IMR-90 (cell line): Measurements from ENCODE around the gene PATJ. TPM values are rescaled to one million over a fixed set of nuclear protein-coding genes. Genes with fewer than 3 reads are reported as not detected.

Experiments used
- ATAC-seq: fragments of 200-7000 bp; cut with Tn5 transposase; 2 replicates; pipeline ENCODE4 v1.9.1; 2020; ENCODE audit warnings: low read depth, mild to moderate bottlenecking, moderate library complexity
- BruUV-seq: library from RNA; stranded (reverse); fragments of 400-500 nt; replicated peaks from 2 replicates; lab custom pipeline; 2021; lab: Mats Ljungman, UMichigan
- CTCF ChIA-PET: fragments of 300-600 bp; formaldehyde crosslinking; extraction: SDS; loops from one replicate; lab custom pipeline; 2021; ENCODE audit warnings: antibody characterized with exemption; lab: Yijun Ruan, JAX
- POLR2A ChIA-PET: fragments of 300-600 bp; sonication (Branson Sonifier 250); formaldehyde crosslinking; loops from one replicate; lab custom pipeline; 2022; ENCODE audit warnings: antibody characterized with exemption; ENCODE audit not compliant: unreplicated experiment; lab: Charles Lee
- DNase-seq: peaks from one replicate; pipeline ENCODE4 v3.0.0; 2013
- H2AFZ ChIP-seq: replicated peaks from 2 replicates; pipeline ENCODE3; 2013; ENCODE audit warnings: low read length, mild to moderate bottlenecking; ENCODE audit not compliant: poor library complexity
- H2AK5ac ChIP-seq: 2 replicates; pipeline ENCODE4 v1.6.1; 2013; ENCODE audit warnings: low read depth, low read length, inconsistent platforms
- H2AK9ac ChIP-seq: replicated peaks from 2 replicates; pipeline ENCODE3; 2013; ENCODE audit warnings: mild to moderate bottlenecking, low read depth, low read length, moderate library complexity; ENCODE audit not compliant: poor library complexity
- H2BK120ac ChIP-seq: 2 replicates; pipeline ENCODE4 v1.6.1; 2013; ENCODE audit warnings: low read depth, low read length, inconsistent platforms
- H2BK15ac ChIP-seq: 3 replicates; pipeline ENCODE4 v1.6.1; 2013; ENCODE audit warnings: low read depth, low read length, inconsistent platforms
- H2BK20ac ChIP-seq: 2 replicates; pipeline ENCODE4 v1.6.1; 2013; ENCODE audit warnings: low read depth, mild to moderate bottlenecking, inconsistent platforms, low read length, moderate library complexity
- H2BK5ac ChIP-seq: 2 replicates; pipeline ENCODE4 v1.6.1; 2013; ENCODE audit warnings: mild to moderate bottlenecking, low read depth, low read length, inconsistent platforms; ENCODE audit not compliant: poor library complexity, severe bottlenecking
- H3K14ac ChIP-seq: replicated peaks from 2 replicates; pipeline ENCODE4 v1.6.1; 2013; ENCODE audit warnings: low read depth, low read length, inconsistent platforms
- H3K18ac ChIP-seq: 2 replicates; pipeline ENCODE4 v1.6.1; 2013; ENCODE audit warnings: low read depth, low read length, control low read depth
- H3K23ac ChIP-seq: 2 replicates; pipeline ENCODE4 v1.6.1; 2013; ENCODE audit warnings: low read depth, low read length, inconsistent platforms
- H3K27ac ChIP-seq: 2 replicates; pipeline ENCODE4 v1.5.1; 2013; ENCODE audit warnings: mild to moderate bottlenecking, control low read depth, low read length; ENCODE audit not compliant: insufficient read depth
- H3K27me3 ChIP-seq: 2 replicates; pipeline ENCODE4 v1.6.1; 2013; ENCODE audit warnings: low read length; ENCODE audit not compliant: control insufficient read depth, insufficient read depth
- H3K36me3 ChIP-seq: 2 replicates; pipeline ENCODE4 v1.6.1; 2013; ENCODE audit warnings: low read length, mixed read lengths; ENCODE audit not compliant: control insufficient read depth, insufficient read depth
- H3K4ac ChIP-seq: 2 replicates; pipeline ENCODE4 v1.6.1; 2013; ENCODE audit warnings: low read depth, low read length, inconsistent platforms
- H3K4me1 ChIP-seq: 2 replicates; pipeline ENCODE4 v1.6.1; 2013; ENCODE audit warnings: low read length, mixed read lengths; ENCODE audit not compliant: control insufficient read depth, insufficient read depth
- H3K4me2 ChIP-seq: 2 replicates; pipeline ENCODE4 v1.6.1; 2013; ENCODE audit warnings: low read depth, mild to moderate bottlenecking, control low read depth, low read length, moderate library complexity
- H3K4me3 ChIP-seq: 2 replicates; pipeline ENCODE4 v1.5.1; 2013; ENCODE audit warnings: low read depth, mild to moderate bottlenecking, control low read depth, low read length, moderate library complexity; ENCODE audit not compliant: insufficient read depth
- H3K56ac ChIP-seq: 2 replicates; pipeline ENCODE4 v1.6.1; 2013; ENCODE audit warnings: low read length, inconsistent platforms; ENCODE audit not compliant: insufficient read depth; ENCODE audit errors: extremely low read depth
- H3K79me1 ChIP-seq, 2 experiments: 2 replicates each; pipeline ENCODE4 v1.6.1; 2013; ENCODE audit warnings: low read length in 2 of 2, inconsistent platforms in 1 of 2, low read depth in 1 of 2
- H3K9ac ChIP-seq: 2 replicates; pipeline ENCODE4 v1.6.1; 2013; ENCODE audit warnings: low read depth, low read length, control low read depth
- H3K9me1 ChIP-seq: 2 replicates; pipeline ENCODE4 v1.6.1; 2013; ENCODE audit warnings: low read length, inconsistent platforms; ENCODE audit not compliant: insufficient read depth
- H3K9me3 ChIP-seq: 2 replicates; pipeline ENCODE4 v1.6.1; 2013; ENCODE audit warnings: low read length; ENCODE audit not compliant: control insufficient read depth, insufficient read depth
- H4K20me1 ChIP-seq: 2 replicates; pipeline ENCODE4 v1.6.1; 2013; ENCODE audit warnings: low read length, inconsistent platforms; ENCODE audit not compliant: insufficient read depth
- H4K5ac ChIP-seq: 2 replicates; pipeline ENCODE4 v1.6.1; 2013; ENCODE audit warnings: mild to moderate bottlenecking, low read depth, low read length, control low read depth
- H4K8ac ChIP-seq, 2 experiments: 2 replicates each; pipeline ENCODE4 v1.6.1; 2013; ENCODE audit warnings: low read depth in 2 of 2, low read length in 2 of 2, control low read depth in 1 of 2, inconsistent platforms in 1 of 2
- H4K91ac ChIP-seq: 2 replicates; pipeline ENCODE4 v1.6.1; 2013; ENCODE audit warnings: low read depth, low read length, inconsistent platforms; ENCODE audit not compliant: insufficient read depth
- MXI1 ChIP-seq: IDR thresholded peaks from 2 replicates; pipeline ENCODE4 v1.6.1; 2012; ENCODE audit warnings: low read depth, mild to moderate bottlenecking, low read length, moderate library complexity, borderline replicate concordance
- RCOR1 ChIP-seq: IDR thresholded peaks from 2 replicates; pipeline ENCODE4 v1.6.1; 2012; ENCODE audit warnings: mild to moderate bottlenecking, low read length, improper control_type of control experiment; ENCODE audit not compliant: insufficient replicate concordance
- dilution Hi-C: fragments of 300-500 bp; cut with HindIII; formaldehyde crosslinking; loops from one replicate; pipeline ENCODE4 v1.14.3; 2018; ENCODE audit warnings: low sequenced_read_pairs; ENCODE audit not compliant: unreplicated experiment
- in situ Hi-C: fragments of 300-500 bp; cut with MboI; formaldehyde crosslinking; loops from 3 replicates; pipeline ENCODE4 v1.14.3; 2019; ENCODE audit warnings: low sequenced_read_pairs, inconsistent platforms, mixed read lengths
- intact Hi-C: fragments of 100-400 bp; cut with micrococcal nuclease; formaldehyde crosslinking; loops from 2 replicates; pipeline ENCODE4 v1.10.0; 2022
- polyA plus RNA-seq, 3 experiments: library from polyadenylated mRNA; depleted of rRNA; stranded (reverse); fragments of >200 nt; gene quantifications; 2 replicates each; pipeline ENCODE4 v1.2.3, GENCODE V29; 2012; ENCODE audit warnings: low replicate concordance in 1 of 3
- total RNA-seq: library from RNA; depleted of rRNA; stranded (reverse); fragments of >200 nt; gene quantifications from 2 replicates; pipeline ENCODE4 v1.2.3, GENCODE V29; 2012
- TF ChIP-seq, protein P1 (sequence below): fragments of 150-350 bp; IDR thresholded peaks from 2 replicates; pipeline ENCODE4 v1.6.1; 2017; ENCODE audit warnings: mild to moderate bottlenecking, antibody characterized with exemption, low read length, low read depth
- TF ChIP-seq, protein P2 (sequence below): conservative IDR thresholded peaks from 2 replicates; pipeline ENCODE4 v1.5.1; 2012; ENCODE audit warnings: mild to moderate bottlenecking, low read depth, low read length, improper control_type of control experiment

Gene PATJ
- total and polyA plus RNA-seq, 2 of the 4 experiments (the other 2 are of a cell fraction): 2.0 to 3.4 TPM

DNA sequence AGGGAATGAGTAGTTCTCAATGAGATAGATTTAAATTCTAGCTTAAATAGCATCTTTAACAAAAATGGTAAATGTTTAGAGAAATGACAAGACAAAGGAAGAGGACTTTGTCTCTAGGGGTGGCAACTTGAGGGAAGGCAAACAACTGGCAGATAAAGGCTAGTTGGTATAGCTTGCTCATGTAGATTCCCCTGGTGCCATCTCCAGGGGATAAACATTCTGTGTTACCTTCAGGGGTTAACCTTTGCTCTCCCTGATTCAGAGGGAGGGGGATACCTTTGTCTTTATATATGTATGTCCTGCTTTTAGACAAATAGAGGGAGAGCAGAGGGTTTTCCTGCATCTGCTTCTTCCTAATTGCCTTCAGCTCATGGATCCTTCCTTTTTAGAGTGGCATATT is 298.7 kb downstream of the PATJ start:
- no peak for DNase-seq
- Histone ChIP-seq H2BK20ac (no peak overlapping the region), H3K23ac (no peak overlapping the region), H3K56ac (no peak overlapping the region), H4K91ac (no peak overlapping the region), H3K14ac (no peak overlapping the region), H4K5ac (no peak overlapping the region), H2AK9ac (no peak overlapping the region), H3K27me3 (no peaks in the 10 kb centered on the region), H3K4me1 (no peaks in the 10 kb centered on the region), H3K36me3 (no peaks in the 10 kb centered on the region), H3K18ac (no peak overlapping the region), H2BK15ac (no peak overlapping the region), H3K9ac (no peak overlapping the region), H2AK5ac (no peak overlapping the region), H3K79me1 (no peaks in the 10 kb centered on the region), H2AFZ (no peak overlapping the region), H2BK5ac (no peak overlapping the region), H3K27ac (no peak overlapping the region), H3K9me3 (no peaks in the 10 kb centered on the region), H2BK120ac (no peak overlapping the region), H4K8ac (no peak overlapping the region), H3K4ac (no peak overlapping the region), H4K20me1 (no peaks in the 10 kb centered on the region), H3K4me3 (no peak overlapping the region), H3K4me2 (no peak overlapping the region), H3K9me1 (no peaks in the 10 kb centered on the region)
- CTCF ChIA-PET: no interaction called here
- POLR2A ChIA-PET: no interaction called here
- in situ Hi-C loops (no loop called here), intact Hi-C loops (no loop called here), dilution Hi-C loops (no loop called here)
- BruUV-seq: no TSS peak
- ATAC-seq: no peak
- TF ChIP-seq, protein P1, sequence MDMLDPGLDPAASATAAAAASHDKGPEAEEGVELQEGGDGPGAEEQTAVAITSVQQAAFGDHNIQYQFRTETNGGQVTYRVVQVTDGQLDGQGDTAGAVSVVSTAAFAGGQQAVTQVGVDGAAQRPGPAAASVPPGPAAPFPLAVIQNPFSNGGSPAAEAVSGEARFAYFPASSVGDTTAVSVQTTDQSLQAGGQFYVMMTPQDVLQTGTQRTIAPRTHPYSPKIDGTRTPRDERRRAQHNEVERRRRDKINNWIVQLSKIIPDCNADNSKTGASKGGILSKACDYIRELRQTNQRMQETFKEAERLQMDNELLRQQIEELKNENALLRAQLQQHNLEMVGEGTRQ: no peak
- no peak for TF ChIP-seq RCOR1
- TF ChIP-seq, protein P2, sequence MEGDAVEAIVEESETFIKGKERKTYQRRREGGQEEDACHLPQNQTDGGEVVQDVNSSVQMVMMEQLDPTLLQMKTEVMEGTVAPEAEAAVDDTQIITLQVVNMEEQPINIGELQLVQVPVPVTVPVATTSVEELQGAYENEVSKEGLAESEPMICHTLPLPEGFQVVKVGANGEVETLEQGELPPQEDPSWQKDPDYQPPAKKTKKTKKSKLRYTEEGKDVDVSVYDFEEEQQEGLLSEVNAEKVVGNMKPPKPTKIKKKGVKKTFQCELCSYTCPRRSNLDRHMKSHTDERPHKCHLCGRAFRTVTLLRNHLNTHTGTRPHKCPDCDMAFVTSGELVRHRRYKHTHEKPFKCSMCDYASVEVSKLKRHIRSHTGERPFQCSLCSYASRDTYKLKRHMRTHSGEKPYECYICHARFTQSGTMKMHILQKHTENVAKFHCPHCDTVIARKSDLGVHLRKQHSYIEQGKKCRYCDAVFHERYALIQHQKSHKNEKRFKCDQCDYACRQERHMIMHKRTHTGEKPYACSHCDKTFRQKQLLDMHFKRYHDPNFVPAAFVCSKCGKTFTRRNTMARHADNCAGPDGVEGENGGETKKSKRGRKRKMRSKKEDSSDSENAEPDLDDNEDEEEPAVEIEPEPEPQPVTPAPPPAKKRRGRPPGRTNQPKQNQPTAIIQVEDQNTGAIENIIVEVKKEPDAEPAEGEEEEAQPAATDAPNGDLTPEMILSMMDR: no peak
- TF ChIP-seq MXI1: no peak
